ENCODE measurements around the gene UTP25.

- TF ChIP-seq FOXA1 (IDR thresholded peaks at IDR 0.05) (no peak), PKNOX1 (IDR thresholded peaks at IDR 0.05) (no peak), FOXM1 (IDR thresholded peaks at IDR 0.05; ENCODE audit: borderline replicate concordance) (no peak), L3MBTL2 (conservative IDR thresholded peaks at IDR 0.05) (no peak), HDGF (IDR thresholded peaks at IDR 0.05; ENCODE audit: borderline replicate concordance) (no peak), FOXK2 (IDR thresholded peaks at IDR 0.05) (no peak), BHLHE40 (IDR thresholded peaks at IDR 0.05; ENCODE audit: borderline replicate concordance) (no peak), ZNF384 (IDR thresholded peaks at IDR 0.05) (no peak)
These were observed 30.9 kb downstream of the UTP25 start for GRCh38 chr1:209858561-209859103.

All from HEK293T (cell line).